HG03108 (cell line): ENCODE results near the gene ASB8.
"Not testable (repeated sequence)": the region's sequence is repeated elsewhere in the genome, so short reads cannot be mapped to it uniquely, and the experiment has no call there.

ENCODE experiments used
- ATAC-seq: cut with Tn5 transposase; IDR thresholded peaks from one replicate; pipeline ENCODE4 v1.9.1; 2021; ENCODE audit warnings: moderate library complexity; ENCODE audit not compliant: unreplicated experiment

The ASB8 gene

GRCh38 chr12:48183091-48183875 lies 26.0 kb upstream of the ASB8 start, which contains the start of gene CCDC184:
TSS of gene CCDC184 (plus strand) at chr12:48183644. CDS start at chr12:48184123, 479 bp downstream.
- ATAC-seq: peak; percentile 66

- ATAC-seq: peak; percentile 3
Observed at GRCh38 chr12:48182631-48183030, 25.3 kb upstream of the ASB8 start.

- ATAC-seq: no peak
Observed at GRCh38 chr12:48180857-48181495, 23.7 kb upstream of the ASB8 start.

- ATAC-seq: no peak
Observed at GRCh38 chr12:48180424-48180823, 23.1 kb upstream of the ASB8 start.

- ATAC-seq: no peak
Observed at GRCh38 chr12:48179466-48179865, 22.2 kb upstream of the ASB8 start.

- ATAC-seq: no peak
Observed at GRCh38 chr12:48177982-48178381, 20.7 kb upstream of the ASB8 start.

GRCh38 chr12:48176417-48176751 lies 19.1 kb upstream of the ASB8 start:
- no peak for ATAC-seq

- ATAC-seq: no peak
Observed at GRCh38 chr12:48175613-48176416, 18.5 kb upstream of the ASB8 start.

- ATAC-seq: no peak
Observed at GRCh38 chr12:48169011-48169410, 11.7 kb upstream of the ASB8 start.

- no peak for ATAC-seq
Observed at GRCh38 chr12:48165089-48165981, 8.0 kb upstream of the ASB8 start.

- ATAC-seq: no peak
Observed at GRCh38 chr12:48164451-48164850, 7.1 kb upstream of the ASB8 start.

- ATAC-seq: no peak
Observed at GRCh38 chr12:48163150-48163747, 5.9 kb upstream of the ASB8 start.

- ATAC-seq: no peak
Observed at GRCh38 chr12:48160807-48161206, 3.5 kb upstream of the ASB8 start.

- ATAC-seq: no peak
Observed at GRCh38 chr12:48160046-48160445, 2.7 kb upstream of the ASB8 start.

- no peak for ATAC-seq
Observed at GRCh38 chr12:48157889-48158370, 615 bp upstream of the ASB8 start.

- ATAC-seq: no peak
Observed at GRCh38 chr12:48156652-48157017, 680 bp downstream of the ASB8 start.

- ATAC-seq: not testable (repeated sequence)
Observed at GRCh38 chr12:48155786-48156185, 1.5 kb downstream of the ASB8 start.

- ATAC-seq: no peak
Observed at GRCh38 chr12:48151103-48151771, 6.1 kb downstream of the ASB8 start.

GRCh38 chr12:48145981-48146380 lies 11.3 kb downstream of the ASB8 start:
- no peak for ATAC-seq

- ATAC-seq: no peak
Observed at GRCh38 chr12:48143898-48144297, 13.4 kb downstream of the ASB8 start.
